ENCODE results near the gene DAGLB.
"Not testable (repeated sequence)": the region's sequence is repeated elsewhere in the genome, so short reads cannot be mapped to it uniquely, and the experiment has no call there.

DAGLB gene

GRCh38 chr7:6478186-6478585 lies 30.4 kb upstream of the DAGLB start:
- Mint-ChIP-seq H3K4me1 (ENCODE audit: low read depth) (peaks cover 82% of the 10 kb centered on the region), H3K9me3 (no peaks in the 10 kb centered on the region), H3K27me3 (no peaks in the 10 kb centered on the region), H3K4me3 (no peak overlapping the region), H3K36me3 (ENCODE audit: low read depth) (peaks cover 91% of the 10 kb centered on the region), H3K27ac (peak overlapping the region; percentile 57)
- DNase-seq, result no peak

- no peak overlapping the region for H3K4me3 Mint-ChIP-seq
- H3K27ac Mint-ChIP-seq, result peak overlapping the region; percentile 86
- no peaks in the 10 kb centered on the region for H3K27me3 Mint-ChIP-seq
- H3K36me3 Mint-ChIP-seq (ENCODE audit: low read depth), result peaks cover 89% of the 10 kb centered on the region
- DNase-seq, result no peak
- no peaks in the 10 kb centered on the region for H3K9me3 Mint-ChIP-seq
- peaks cover 75% of the 10 kb centered on the region for H3K4me1 Mint-ChIP-seq (ENCODE audit: low read depth)
Measured at GRCh38 chr7:6477318-6477660, 29.5 kb upstream of the DAGLB start.

DNA sequence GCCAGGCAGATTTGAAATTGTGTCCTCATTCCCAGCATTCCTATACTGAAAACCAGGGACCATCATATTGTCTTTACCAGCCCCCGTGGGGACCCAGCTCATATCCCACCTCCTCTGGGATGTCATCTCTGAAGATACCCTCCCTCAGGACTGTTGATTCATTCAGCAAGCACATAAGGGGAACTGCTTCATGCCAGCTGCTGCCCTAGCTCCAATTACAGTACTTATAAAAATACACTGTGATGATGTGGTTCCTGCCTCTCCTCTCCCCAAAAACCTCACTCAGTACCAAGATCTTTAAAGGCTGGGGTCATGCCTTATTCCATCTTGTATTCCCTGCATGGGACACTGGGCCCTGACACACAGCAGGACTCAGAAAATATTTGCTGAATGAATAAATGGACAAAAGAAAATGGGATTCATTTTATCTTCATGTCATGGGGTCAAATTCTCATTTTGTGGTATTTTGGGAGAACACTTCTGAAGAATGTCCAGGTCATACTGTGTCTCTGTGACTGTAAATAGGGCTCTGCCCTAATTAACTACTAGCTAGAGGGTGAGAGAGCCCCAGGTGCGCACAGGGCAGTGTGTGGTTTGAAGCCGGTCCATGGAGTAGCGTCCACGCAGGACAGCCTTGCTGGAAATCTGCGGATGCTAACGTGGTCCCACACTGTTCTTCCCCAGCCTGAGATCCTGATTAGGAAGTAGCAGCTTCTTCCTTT lies 29.0 kb upstream of the DAGLB start:
- peaks cover 74% of the 10 kb centered on the region for H3K4me1 Mint-ChIP-seq (ENCODE audit: low read depth)
- H3K4me3 Mint-ChIP-seq, result no peak overlapping the region
- no peaks in the 10 kb centered on the region for H3K9me3 Mint-ChIP-seq
- H3K27me3 Mint-ChIP-seq, result no peaks in the 10 kb centered on the region
- peak overlapping the region; percentile 86 for H3K27ac Mint-ChIP-seq
- H3K36me3 Mint-ChIP-seq (ENCODE audit: low read depth), result peaks cover 91% of the 10 kb centered on the region
- no peak for DNase-seq

- no peak for DNase-seq
- peak overlapping the region; percentile 86 for H3K27ac Mint-ChIP-seq
- peaks cover 87% of the 10 kb centered on the region for H3K36me3 Mint-ChIP-seq (ENCODE audit: low read depth)
- peaks cover 62% of the 10 kb centered on the region for H3K4me1 Mint-ChIP-seq (ENCODE audit: low read depth)
- H3K9me3 Mint-ChIP-seq, result no peaks in the 10 kb centered on the region
- H3K4me3 Mint-ChIP-seq, result no peak overlapping the region
- no peaks in the 10 kb centered on the region for H3K27me3 Mint-ChIP-seq
Measured at GRCh38 chr7:6475433-6476186, 27.9 kb upstream of the DAGLB start.

- Mint-ChIP-seq H3K9me3 (no peaks in the 10 kb centered on the region), H3K36me3 (ENCODE audit: low read depth) (peaks cover 95% of the 10 kb centered on the region), H3K27ac (peak overlapping the region; percentile 12), H3K4me3 (no peak overlapping the region), H3K27me3 (no peaks in the 10 kb centered on the region), H3K4me1 (ENCODE audit: low read depth) (peaks cover 1% of the 10 kb centered on the region)
- no peak for DNase-seq
Measured at GRCh38 chr7:6465862-6466261, 18.1 kb upstream of the DAGLB start.

GRCh38 chr7:6463609-6464008 lies 15.9 kb upstream of the DAGLB start:
- Mint-ChIP-seq H3K27ac (peak overlapping the region; percentile 44), H3K36me3 (ENCODE audit: low read depth) (peaks cover 77% of the 10 kb centered on the region)
- not testable (repeated sequence) for H3K4me1 Mint-ChIP-seq (ENCODE audit: low read depth); H3K9me3 Mint-ChIP-seq; H3K27me3 Mint-ChIP-seq; H3K4me3 Mint-ChIP-seq; DNase-seq

GRCh38 chr7:6461946-6462550 lies 14.3 kb upstream of the DAGLB start:
- no peak for DNase-seq
- Mint-ChIP-seq H3K27ac (no peak overlapping the region), H3K4me3 (no peak overlapping the region), H3K4me1 (ENCODE audit: low read depth) (peaks cover 10% of the 10 kb centered on the region), H3K9me3 (no peaks in the 10 kb centered on the region), H3K27me3 (no peaks in the 10 kb centered on the region), H3K36me3 (ENCODE audit: low read depth) (peaks cover 62% of the 10 kb centered on the region)

- Mint-ChIP-seq H3K4me1 (ENCODE audit: low read depth) (peaks cover 10% of the 10 kb centered on the region), H3K27me3 (no peaks in the 10 kb centered on the region), H3K27ac (peak overlapping the region; percentile 12), H3K4me3 (no peak overlapping the region), H3K9me3 (no peaks in the 10 kb centered on the region), H3K36me3 (ENCODE audit: low read depth) (peaks cover 52% of the 10 kb centered on the region)
- no peak for DNase-seq
Measured at GRCh38 chr7:6460990-6461584, 13.3 kb upstream of the DAGLB start.

DNA sequence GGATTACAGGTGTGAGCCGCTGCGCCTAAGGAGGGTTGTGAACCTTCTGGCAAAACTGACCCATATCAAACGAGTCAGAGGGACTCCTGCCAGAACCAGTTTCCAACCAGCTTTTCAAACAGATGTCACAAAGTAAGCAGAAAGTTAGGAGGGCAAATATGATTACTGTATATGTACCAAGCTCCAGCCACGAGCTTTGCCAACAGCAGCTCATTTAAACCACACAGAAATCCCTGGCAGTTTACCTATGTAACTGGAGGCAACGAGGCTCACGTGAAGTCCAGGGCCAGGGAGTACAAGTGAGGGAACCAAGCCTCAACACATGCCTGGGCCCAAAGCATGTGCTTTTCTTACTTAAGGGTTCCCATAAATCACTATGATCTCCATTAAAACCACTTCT lies 12.5 kb upstream of the DAGLB start:
- Mint-ChIP-seq H3K36me3 (ENCODE audit: low read depth) (peaks cover 44% of the 10 kb centered on the region), H3K27me3 (no peaks in the 10 kb centered on the region), H3K4me3 (no peak overlapping the region), H3K4me1 (ENCODE audit: low read depth) (peaks cover 10% of the 10 kb centered on the region), H3K9me3 (no peaks in the 10 kb centered on the region), H3K27ac (no peak overlapping the region)
- DNase-seq, result no peak

DNA sequence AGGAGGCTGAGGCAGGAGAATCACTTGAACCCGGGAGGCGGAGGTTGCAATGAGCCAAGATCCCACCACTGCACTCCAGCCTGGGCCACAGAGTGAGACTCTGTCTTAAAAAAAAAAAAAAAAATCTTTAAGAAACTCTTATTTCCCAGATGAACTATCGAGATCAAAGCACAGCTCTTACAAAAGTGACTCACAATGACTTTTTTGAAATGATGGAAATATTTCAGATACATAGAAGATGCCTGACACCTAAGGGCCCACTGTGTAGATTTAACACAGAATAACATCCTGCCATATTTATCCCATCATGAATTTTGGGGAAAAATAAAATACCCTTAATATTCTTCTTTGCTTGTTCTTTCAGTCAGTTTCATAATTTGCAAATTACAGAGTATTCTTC lies 10.9 kb upstream of the DAGLB start:
- DNase-seq, H3K27me3 Mint-ChIP-seq: not testable (repeated sequence)

GRCh38 chr7:6453734-6454133 lies 6.0 kb upstream of the DAGLB start:
- Mint-ChIP-seq H3K4me3 (no peak overlapping the region), H3K36me3 (ENCODE audit: low read depth) (no peaks in the 10 kb centered on the region), H3K27ac (no peak overlapping the region), H3K9me3 (no peaks in the 10 kb centered on the region), H3K4me1 (ENCODE audit: low read depth) (peaks cover 7% of the 10 kb centered on the region), H3K27me3 (no peaks in the 10 kb centered on the region)
- DNase-seq, result no peak

More for the DNA sequence above, 10.9 kb upstream of the DAGLB start:
- H3K4me1 Mint-ChIP-seq (ENCODE audit: low read depth), result peaks cover 10% of the 10 kb centered on the region
- peaks cover 32% of the 10 kb centered on the region for H3K36me3 Mint-ChIP-seq (ENCODE audit: low read depth)
- H3K4me3 Mint-ChIP-seq, H3K9me3 Mint-ChIP-seq: not testable (repeated sequence)
- H3K27ac Mint-ChIP-seq, result peak overlapping the region; percentile 82

DNA sequence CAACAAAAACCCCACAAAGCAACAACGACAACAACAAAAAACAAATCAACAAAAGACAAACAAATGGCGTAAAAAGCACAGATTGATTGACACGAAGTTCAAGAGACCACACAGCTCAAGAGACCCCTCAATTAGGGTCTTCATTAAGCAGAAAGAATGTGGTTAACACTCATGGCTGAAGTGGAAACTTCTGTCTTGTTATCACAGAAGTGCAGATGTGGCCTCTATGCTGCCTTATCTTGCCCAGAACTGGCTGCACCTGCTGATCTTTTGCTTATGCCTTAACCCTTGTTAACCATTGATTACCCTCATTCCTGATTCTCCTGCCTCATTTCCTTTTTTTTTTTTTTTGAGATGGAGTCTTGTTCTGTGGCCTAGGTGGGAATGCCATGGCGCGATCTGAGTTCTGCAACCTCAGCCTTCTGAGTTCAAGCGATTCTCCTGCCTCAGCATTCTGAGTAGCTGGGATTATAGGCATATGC lies 3.5 kb upstream of the DAGLB start:
- Mint-ChIP-seq H3K4me3 (no peak overlapping the region), H3K36me3 (ENCODE audit: low read depth) (peaks cover 14% of the 10 kb centered on the region), H3K4me1 (ENCODE audit: low read depth) (peaks cover 13% of the 10 kb centered on the region), H3K27ac (no peak overlapping the region), H3K27me3 (no peaks in the 10 kb centered on the region), H3K9me3 (no peaks in the 10 kb centered on the region)
- DNase-seq, result no peak

DNA sequence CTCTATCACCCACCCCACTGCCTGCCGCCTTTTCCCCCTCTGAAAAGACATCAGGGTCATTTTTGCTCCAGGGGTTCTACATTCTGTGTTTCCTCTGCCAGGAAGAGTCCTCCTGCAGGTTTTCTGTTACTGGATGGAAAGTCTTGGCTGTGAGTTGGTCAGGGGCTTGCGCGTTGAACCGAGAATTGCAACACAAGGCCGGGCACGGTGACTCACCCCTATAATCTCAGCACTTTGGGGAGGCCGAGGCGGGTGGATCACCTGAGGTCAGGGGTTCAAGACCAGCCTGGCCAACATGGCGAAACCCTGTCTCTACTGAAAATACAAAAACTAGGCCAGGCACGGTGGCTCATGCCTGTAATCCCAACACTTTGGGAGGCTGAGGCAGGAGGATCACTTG lies 2.8 kb upstream of the DAGLB start:
- H3K27ac Mint-ChIP-seq, H3K9me3 Mint-ChIP-seq, DNase-seq, H3K27me3 Mint-ChIP-seq: not testable (repeated sequence)
- Mint-ChIP-seq H3K4me3 (peak overlapping the region; percentile 10), H3K36me3 (ENCODE audit: low read depth) (peaks cover 19% of the 10 kb centered on the region), H3K4me1 (ENCODE audit: low read depth) (peaks cover 17% of the 10 kb centered on the region)

- not testable (repeated sequence) for DNase-seq, H3K27me3 Mint-ChIP-seq, H3K9me3 Mint-ChIP-seq, H3K27ac Mint-ChIP-seq, H3K4me3 Mint-ChIP-seq
- peaks cover 24% of the 10 kb centered on the region for H3K4me1 Mint-ChIP-seq (ENCODE audit: low read depth)
- peaks cover 26% of the 10 kb centered on the region for H3K36me3 Mint-ChIP-seq (ENCODE audit: low read depth)
Measured at GRCh38 chr7:6449884-6450283, 2.1 kb upstream of the DAGLB start.
